Cardiac septum (tissue), 1 donor: ENCODE data around the gene RERE. TPM values are rescaled to one million over a fixed set of nuclear protein-coding genes. Genes with fewer than 3 reads are reported as not detected.
"Not testable (repeated sequence)": the region's sequence is repeated elsewhere in the genome, so short reads cannot be mapped to it uniquely, and the experiment has no call there.

Experiments
- DNase-seq: peaks from one replicate; pipeline ENCODE4 v3.0.0-alpha.2; 2020; ENCODE audit warnings: low spot score
- intact Hi-C: fragments of 100-400 bp; cut with DNase I; formaldehyde crosslinking; loops from one replicate; pipeline ENCODE4 v1.14.0; 2022
- total RNA-seq: library from RNA; stranded (reverse); fragmentation: NEBNext Ultra II Directional; extraction: Animal tissue kit (Norgen Biotek cat#: 25700); gene quantifications from one replicate; pipeline ENCODE4 v1.2.1, GENCODE V29; 2021
- donor health status: DM: no; HTN: no; CAD: no.

Gene RERE
- total RNA-seq, 1 donor from 2014 or later: 102 TPM

DNA sequence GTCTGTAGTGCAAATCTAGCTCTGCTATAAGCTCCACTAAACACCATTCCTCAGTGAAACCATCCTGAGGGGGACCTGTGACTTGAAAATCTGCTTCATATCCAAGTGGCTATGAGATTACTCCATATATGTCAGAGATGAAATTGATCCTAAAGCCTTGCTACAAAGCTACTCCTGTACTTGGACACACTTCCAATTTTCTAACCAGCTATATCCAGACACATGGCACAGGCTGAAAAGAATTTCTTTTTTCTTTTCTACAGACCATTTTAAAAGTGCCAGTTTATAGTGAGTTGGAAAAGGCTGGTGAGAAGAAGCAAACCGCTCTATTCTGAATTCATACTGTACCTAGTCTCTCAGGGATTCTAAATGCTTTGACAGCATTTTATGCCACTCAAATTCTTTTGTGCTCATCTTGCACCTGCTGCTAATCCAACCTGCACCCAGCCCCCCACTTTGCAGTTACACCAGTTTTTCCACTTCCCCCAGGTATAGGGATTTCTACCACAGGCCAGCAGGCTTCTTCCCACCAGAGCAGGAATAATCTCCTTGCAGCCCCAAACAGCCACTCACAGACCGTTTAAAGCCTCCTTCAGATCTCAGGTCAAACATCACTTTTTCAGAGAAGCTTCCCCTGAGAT, 112.5 kb downstream of the RERE start:
- intact Hi-C loops: loop anchor here (5.0 to 10.0 kb wide), 4 partner anchors 43 to 298 kb away; partner anchors contain the start of gene RERE
- DNase-seq: no peak

DNA sequence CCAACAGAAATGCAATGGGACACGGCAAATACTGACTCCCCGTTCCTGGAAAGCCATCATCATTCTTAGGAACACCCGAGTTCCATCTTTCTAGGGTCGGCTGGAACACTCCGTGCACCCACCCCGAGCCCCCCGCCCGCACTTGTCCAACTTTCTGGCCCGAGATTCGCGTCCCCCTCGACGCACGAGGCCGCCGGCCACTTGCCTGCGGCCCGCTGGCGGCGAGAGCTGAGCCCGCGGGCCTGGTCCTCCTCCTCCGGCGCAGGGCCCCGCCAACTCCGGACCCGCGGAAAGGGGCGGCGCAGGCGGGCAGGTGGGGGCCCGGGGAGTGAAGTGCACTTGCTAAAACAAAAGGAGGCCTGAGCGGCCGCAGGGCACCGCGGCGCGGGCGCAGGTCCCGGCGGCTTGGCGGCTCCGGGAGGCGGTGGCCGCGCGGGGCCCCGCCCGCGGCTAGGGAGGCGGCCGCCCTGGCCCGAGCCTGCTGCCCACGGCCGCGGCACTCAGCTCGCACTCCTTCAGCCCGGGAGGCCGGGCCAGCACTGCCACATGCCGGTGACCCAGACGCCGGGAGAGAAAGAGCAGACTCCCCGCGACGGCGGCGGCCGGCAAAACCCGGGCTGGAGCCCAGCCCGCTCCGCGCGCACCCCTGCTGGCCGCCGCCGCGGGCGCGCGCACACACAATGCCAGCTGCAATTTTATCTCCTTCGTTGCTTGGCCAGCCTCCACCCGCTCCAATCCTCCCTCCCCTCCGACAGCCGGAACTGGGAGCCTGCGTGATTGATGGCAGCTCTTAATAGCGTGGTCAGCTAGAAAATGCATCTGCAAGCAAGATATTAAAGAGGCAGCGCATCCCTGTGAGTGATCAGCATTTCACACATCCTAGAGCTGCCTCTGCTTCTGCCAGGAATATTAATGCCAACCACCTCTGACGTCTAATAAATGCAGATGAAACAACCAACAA, 114.3 kb downstream of the RERE start:
- DNase-seq: peak; percentile 95
- intact Hi-C loops: loop anchor here (2.0 to 10.0 kb wide), 4 partner anchors 41 to 296 kb away; partner anchors contain the start of gene RERE

DNA sequence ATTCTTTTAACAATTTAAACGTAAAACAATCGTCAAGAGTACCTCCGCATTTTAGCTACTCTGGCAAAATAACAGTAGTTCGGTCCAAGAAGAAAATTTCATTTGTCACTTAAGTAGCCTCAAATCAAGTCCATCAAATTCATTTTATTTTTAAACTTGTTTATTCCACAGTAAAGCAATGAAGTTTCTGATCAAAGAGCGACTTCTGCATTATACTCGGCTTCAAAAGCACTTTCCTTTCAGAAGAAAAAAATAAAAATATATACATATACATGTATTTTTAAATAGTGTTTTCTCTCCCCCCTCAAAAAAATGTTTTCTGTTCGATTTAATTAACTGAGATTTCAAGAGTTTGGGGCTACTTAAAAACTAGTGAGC, 115.0 kb downstream of the RERE start:
- intact Hi-C loops: loop anchor here (2.0 to 10.0 kb wide), 4 partner anchors 40 to 295 kb away; partner anchors contain the start of gene RERE
- no peak for DNase-seq

DNA sequence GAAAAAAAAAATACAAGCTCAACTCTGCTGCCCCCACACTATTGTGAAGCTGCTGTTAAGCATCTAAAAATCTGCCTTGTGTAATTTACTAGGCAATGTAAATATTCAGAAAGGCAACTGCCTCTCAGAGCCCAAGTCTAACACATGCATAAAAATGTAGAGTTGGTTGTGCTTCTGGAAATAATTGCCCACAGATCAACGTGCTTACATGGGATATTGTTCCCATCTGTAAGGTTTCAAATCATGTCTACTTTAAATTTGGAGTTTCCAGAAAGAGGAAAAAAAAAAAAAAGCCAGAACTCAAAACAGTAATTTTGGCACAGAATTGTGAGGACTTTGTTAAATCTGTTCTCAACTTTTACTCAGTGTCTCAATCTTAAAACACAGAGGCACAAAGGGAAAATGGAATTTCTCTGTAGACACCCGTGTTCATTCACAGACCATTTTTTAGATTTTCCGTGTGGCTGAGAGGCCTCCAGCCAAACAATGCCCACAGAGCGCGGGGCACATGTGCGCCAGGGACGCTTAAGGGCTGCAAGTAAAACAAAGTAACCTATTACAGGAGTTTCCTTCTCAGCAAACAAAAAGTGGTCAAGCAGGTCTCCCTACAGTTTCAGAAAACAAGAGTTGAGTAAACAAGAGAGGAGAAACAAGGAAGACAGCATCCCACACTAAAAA, 115.5 kb downstream of the RERE start:
- DNase-seq: no peak
- intact Hi-C loops: loop anchor here (2.0 to 10.0 kb wide), 4 partner anchors 40 to 295 kb away; partner anchors contain the start of gene RERE

DNA sequence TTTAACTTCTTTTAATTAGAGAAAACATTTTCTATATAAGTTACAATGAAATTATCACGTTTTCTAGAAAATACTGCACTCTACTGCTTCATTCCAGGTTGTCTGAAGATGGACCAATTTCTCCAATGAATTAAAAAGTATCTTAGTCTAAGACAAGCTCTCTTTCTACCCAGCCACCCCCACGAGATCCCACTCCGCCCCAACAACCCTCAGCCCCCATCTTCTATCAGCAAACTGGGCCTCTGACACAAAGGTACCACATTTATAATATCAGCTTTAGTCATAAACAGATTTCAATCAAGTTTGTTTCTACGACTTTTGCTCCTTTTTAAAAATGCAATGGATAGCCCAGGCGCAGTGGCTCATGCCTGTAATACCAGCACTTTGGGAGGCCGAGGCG, 117.8 kb downstream of the RERE start:
- intact Hi-C loops: loop anchor here (5.0 to 10.0 kb wide), 3 partner anchors 37 to 292 kb away; partner anchors contain the start of gene RERE
- no peak for DNase-seq

DNA sequence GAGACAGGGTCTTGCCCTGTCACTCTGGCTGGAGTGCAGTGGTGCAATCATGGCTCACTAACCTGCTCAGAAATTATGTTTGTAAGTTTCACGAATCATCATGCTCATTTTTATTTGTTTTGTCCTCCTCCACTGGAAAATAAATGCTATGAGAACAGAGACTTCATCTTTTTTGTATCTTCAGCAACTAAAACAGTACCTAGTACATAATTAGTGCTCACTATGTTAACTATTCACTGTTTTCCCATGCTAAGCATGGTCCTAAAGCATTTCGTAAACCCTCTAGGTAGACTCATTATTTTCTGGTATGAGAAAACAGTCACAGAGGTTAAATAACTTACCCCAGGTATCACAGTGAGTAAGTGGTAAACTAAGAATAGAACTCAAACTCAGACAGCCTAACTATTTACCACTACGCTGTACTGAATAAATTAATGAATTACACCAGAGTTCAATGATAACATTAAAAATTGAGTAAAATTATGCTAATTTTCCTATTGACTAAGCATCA, 118.4 kb downstream of the RERE start:
- intact Hi-C loops: no loop called here
- DNase-seq: no peak

DNA sequence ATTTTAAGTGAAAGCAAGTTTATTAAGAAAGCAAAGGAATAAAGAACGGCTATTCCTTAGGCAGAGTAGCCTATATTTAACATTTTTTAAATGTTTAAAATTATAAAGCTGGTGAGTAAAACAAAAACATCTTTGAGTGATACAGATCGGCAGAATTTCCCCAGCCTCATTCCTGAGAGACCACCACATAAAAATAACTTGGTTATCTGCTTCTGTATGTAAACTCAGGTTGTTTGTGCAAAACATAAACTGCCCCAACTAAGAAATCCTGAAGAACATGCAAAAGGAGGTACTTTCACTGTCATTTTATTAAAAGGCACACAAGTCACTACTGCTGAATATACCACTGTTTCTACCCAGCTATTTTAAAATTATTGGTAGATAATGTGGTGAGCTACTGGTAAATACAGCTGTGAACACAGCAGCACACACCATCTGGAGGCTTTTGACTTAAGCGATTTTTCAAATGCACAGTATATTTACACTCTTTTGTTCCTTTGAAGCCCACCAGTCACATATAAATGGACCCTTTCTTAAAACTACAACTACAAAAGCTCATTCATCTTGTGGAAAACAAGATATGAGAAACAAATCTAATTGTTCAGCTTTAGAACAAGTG, 119.3 kb downstream of the RERE start:
- DNase-seq: no peak
- intact Hi-C loops: no loop called here

DNA sequence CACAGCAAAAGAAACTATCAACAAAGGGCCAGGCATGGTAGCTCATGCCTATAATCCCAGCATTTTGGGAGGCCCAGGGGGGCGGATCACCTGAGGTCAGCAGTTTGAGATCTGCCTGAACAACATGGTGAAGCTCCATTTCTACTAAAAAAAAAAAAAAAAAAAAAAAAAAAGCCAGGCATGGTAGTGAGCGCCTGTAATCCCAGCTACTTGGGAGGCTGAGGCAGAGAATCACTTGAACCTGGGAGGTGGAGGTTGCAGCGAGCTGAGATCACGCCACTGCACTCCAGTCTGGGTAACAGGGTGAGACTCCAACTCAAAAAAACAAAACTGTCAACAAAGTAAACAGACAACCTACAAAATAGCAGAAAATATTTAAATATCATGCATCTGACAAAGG, 122.0 kb downstream of the RERE start:
- DNase-seq, intact Hi-C loops: not testable (repeated sequence)

DNA sequence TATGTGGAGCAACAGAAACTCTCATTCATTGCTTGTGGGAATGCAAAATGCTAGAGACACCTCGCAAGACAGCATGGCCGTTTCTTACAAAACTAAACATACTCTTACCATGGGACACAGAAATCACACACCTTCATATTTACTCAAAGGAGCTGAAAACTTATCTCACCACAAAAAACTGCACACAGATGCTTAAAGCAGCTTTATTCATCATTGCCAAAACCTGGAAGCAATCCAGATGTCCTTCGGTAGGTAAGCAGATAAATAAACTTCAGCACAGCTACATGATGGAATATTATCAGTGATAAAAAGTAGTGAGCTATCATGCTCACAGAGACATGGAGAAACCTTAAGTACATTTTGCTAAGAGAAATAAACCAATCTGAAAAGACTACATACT, 124.3 kb downstream of the RERE start:
- intact Hi-C loops: no loop called here
- DNase-seq: no peak

DNA sequence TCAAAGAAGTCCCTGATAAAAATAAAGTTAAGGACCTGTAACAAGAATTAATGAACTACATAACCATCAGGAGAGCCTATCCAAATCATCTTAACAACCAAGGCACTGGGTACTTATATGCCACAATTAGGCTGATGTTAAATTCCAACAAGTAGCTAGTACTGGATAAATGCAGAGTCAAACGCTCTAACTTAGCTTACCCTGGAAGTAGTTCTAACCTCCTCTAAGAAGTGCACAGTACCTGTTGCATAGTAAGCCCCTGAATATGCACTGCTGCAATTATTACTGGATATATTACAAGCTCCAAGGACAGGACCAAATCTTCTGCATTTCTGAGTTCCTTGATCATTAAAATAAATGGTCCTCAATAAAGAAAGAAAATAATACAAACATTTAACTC, 125.8 kb downstream of the RERE start:
- DNase-seq: no peak
- intact Hi-C loops: no loop called here

DNA sequence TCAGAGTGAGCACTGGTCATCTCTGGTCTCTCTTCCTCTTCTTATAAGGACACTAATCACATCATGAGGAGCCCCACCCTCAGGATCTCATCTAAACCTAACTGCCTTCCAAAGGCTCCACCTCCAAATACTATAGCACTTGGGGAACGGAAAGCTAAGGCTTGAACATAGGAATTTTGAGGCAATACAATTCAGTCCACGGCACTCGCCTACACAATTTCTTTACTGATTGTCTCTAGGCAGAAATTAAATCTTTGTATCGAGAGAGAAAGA, 127.3 kb downstream of the RERE start:
- intact Hi-C loops: no loop called here
- DNase-seq: no peak

DNA sequence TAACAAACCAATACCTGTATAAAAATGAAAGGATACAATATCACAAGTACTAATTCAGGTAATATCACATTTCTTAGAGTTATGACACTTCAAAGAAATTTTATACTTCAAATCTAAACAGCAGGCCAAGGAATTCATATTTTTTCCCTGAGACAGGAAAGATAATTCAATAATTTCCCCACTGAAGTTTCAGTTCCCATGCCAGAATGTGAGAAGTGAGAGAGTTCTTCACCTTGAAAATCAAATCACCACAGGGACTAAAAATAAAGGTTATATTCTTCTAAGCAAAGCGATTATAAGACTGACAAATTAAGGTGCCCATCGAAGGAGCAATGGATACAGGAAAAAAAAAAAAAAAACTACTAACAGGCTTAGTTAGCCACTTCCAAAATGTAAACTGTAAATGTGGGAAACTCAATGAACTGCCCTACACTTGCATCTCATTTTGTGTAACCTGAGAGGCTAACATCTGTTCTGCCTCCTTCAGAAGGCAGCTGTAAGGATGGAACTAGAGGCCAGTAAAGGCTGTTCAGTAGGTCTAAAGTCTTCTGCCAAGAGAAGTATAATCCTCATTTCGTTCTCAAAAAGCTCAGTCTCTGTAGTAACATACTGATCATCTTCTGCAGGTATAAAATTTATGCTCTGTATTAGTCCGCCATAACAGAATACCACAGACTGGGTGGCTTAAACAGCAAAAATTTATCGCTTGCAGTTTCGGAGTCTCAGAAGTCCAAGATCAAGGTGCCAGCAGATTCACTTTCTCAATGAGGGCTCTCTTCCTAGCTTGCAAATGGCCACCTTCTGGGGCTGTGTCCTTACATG, 127.8 kb downstream of the RERE start:
- no peak for DNase-seq
- intact Hi-C loops: no loop called here

DNA sequence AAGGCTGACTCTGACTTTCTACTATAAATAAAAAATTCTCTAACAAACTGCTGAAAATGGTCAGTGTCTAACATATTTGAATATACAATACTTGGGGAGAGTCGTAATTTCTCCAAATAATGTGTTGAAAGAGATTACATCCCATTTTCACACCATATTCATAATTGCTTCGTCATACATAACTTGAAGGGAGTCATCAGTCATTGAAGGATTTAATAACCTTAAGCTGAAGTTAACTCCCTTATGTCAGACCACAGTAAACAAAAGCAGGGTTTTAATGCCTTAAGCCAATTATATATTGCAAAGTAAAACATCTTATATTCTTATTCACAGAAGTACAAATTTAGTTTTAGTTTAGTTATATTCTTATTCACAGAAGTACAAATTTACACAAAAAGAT, 129.9 kb downstream of the RERE start:
- intact Hi-C loops: no loop called here

DNA sequence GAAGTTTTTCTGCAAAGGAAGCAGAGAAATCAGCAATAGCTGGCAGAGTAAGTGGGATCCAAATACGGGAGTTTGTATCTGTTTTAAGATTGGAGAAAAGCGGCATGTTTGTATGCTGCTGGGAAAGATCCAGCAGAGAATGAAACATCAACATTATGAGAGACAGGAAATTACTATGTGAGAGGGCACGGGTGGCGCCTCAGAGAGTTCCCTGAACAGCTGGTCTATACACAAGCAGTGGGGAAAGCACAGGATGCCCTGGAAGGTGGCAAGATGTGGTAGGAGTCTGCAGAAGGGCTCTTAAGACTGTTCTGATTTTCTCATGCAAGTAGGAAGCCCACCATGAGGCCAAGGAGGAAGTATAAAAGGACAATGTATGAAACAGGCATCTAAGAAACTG, 130.4 kb downstream of the RERE start:
- intact Hi-C loops: no loop called here
- no peak for DNase-seq

More for the DNA sequence above, 129.9 kb downstream of the RERE start:
- no peak for DNase-seq

DNA sequence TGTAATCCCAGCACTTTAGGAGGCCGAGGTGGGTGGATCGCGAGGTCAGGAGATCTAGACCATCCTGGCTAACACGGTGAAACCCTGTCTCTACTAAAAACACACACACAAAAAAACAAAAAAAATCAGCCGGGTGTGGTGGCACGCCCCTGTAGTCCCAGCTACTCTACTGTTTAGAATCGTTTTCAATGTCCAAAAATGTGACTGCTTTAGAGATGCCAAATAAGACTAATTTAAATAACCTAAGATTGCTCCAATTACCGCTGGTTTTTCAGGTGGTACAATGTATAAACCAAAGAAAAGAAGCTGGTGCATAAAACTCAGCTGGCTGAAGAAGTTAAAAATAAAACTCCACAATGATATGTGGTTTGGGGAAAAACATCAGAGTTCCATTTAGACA, 132.0 kb downstream of the RERE start:
- intact Hi-C loops: no loop called here
- no peak for DNase-seq

DNA sequence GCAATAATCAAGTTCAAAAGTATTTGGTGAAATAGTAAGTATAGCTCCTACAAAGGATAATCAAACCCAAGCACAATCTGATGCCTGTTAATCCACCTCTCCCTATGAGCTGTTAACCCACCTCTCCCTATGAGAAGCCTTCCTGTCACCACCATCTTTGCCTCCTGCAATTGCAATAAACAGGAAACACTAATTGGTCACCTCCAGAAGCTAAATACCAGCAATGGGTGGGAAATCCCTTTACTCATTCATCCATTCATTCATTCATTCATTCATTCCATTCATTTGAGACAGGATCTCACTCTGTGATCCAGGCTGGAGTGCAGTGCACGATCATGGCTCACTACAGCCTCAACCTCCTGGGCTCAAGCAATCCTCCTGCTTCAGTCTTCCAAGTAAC, 132.8 kb downstream of the RERE start:
- intact Hi-C loops: no loop called here
- no peak for DNase-seq

DNA sequence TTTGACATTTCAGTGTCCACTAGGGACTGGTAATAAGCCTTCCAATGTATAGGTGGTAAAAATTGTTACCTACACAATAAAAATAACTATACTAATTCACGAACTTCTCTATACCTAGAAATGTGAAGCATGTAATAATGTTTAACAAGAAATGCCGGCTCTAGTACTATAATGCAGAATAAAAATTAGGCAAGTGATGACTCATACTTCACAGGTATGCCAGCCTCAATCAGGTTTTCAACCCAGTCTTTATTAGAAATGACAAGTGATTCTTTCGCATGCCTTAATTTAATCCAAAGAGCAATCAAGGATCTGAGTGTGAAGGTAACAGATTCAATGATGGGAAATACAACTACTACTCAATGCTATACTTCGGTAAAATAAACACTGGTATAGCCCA, 134.9 kb downstream of the RERE start:
- intact Hi-C loops: no loop called here
- no peak for DNase-seq

DNA sequence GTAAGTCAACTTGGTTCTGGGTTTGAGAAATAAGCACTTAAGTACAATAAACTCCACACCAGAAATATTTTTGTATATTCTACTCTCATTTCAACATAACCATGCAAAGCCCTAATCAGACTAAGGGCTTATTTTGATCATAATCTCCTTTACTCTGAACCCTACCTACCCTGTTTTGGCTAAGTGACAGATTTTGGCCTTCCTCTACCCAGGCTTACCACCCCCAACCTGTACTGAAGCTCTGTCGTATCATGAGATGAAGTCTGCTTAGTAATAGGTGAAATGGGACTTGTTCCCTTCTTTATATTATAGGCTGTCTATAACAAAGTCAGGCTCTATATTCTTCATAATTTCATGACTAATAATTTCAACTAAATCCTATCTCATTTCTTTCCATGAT, 135.5 kb downstream of the RERE start:
- DNase-seq: no peak
- intact Hi-C loops: no loop called here
